Hematopoietic multipotent progenitor cell (in vitro differentiated cells): ENCODE measurements around the gene ALDH1L1. TPM values are rescaled to one million over a fixed set of nuclear protein-coding genes. Genes with fewer than 3 reads are reported as not detected.
"Not testable (repeated sequence)": the region's sequence is repeated elsewhere in the genome, so short reads cannot be mapped to it uniquely, and the experiment has no call there.

Source experiments
- DNase-seq, 3 donors: peaks; one replicate each; pipeline ENCODE4 v3.0.0-alpha.2; 2011 to 2015; ENCODE audit warnings: low read depth in 2 of 3, low spot score in 2 of 3
- total RNA-seq: library from RNA; depleted of rRNA; stranded (reverse); fragments of >200 nt; gene quantifications from one replicate; pipeline ENCODE4 v1.2.3, GENCODE V29; 2012

ALDH1L1 gene
- total RNA-seq, 1 donor, result under 0.01 TPM

DNA sequence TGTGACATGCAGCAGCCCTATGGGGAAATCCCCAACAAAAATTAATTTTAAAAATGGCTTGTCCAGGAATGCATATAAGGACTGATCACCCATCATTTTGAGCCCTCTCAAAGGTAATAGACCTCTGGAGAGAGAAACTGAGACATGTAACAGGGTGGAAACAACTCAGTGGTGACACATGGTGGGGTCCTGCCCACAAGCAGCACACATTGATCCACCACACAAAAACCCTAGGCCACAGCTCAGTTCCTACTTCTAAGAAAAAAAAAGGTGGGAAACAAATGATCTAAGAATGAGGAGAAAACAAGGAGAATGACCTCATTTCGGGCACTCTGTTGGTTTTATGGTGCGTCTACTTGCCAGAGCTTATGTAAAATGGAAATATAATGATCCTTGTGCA is 94.5 kb downstream of the ALDH1L1 start:
- no peak for DNase-seq

- no peak for DNase-seq
Observed at GRCh38 chr3:126085276-126085675, 95.1 kb downstream of the ALDH1L1 start.

DNA sequence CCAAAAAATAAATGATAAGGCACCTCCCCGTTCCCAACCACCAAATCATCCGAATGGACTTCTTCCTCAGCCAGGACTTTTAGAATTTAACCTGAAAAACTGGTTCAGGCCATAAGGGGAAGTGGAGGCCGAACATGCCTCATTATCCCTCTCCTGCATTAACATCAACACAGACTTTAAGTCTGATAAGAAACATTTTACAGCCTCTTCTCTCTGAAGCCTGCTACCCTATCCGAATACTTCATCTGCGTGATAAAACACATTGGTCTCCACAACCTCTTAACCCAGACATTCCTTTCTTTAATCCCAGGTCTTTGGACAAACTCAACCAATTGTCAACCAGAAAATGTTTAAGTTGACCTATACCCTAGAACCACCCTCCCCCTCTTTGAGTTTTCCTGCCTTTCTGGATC is 95.6 kb downstream of the ALDH1L1 start:
- no peak for DNase-seq

DNA sequence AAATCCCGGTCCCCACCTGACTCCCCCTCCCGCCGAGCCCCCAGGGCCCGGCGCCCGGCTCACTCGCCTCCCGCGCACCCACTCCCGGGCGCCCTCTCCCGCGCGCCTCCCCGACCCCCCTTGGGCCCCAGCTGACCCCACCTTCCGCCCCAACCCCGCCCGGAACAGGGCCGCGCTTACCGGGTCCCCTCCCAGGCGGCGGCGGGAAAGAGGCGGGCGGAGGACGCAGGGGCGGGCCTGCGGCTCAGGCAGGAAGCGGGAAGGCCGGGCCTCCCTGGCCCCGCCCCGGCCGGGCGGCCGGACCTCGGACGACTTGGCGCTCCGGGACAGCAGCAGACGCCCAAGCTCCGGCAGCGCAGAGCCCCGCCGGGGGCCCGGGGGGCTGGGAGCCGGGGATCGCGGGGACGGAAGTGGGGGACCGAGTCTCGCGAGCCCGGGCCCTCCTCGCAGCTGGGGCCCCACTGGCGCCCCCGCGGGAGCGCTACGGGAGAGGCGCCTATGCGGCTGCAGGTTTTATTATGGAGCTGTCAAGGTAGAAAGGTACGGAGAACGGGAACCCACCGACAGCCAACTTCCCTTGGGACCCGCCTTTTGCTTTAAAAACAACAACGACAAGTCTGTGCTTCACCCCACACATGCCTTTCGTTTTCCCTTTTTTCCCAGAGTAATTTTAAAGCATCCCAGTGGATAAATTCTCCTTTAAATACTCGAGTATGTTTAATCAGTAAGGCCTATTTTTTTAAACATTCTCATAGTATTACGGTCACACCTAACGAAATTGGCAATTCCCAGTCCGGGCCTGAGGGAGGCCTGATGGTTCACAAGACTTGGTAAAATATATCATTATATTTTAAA is 96.2 kb downstream of the ALDH1L1 start, which contains the start of gene SLC41A3:
Gene SLC41A3, minus strand, starts transcription at position 212 of the 855 bp plus-strand sequence. CDS start 15,905 bp downstream, outside the sequence.
- DNase-seq, result peak; percentile 52 to 85 (median 83)

- DNase-seq, result peak in 2 of 3 donors; percentile 64 to 68
Observed at GRCh38 chr3:126083511-126083912, 96.9 kb downstream of the ALDH1L1 start.

DNA sequence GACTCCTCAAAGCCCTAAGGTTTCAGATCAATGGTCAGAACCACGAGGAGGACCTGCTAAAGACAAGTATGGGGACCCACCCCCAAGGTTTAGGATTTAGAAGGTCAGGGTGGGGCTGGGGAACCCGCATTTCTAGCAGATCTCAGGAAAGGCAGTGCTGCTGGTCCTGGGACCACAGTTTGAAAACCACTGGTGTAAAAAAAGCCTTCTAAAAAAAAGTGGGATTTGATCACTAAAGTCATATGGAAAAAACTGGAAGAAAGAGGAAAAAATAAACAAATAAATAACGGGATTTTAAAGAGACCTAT is 97.3 kb downstream of the ALDH1L1 start:
- DNase-seq, result no peak

DNA sequence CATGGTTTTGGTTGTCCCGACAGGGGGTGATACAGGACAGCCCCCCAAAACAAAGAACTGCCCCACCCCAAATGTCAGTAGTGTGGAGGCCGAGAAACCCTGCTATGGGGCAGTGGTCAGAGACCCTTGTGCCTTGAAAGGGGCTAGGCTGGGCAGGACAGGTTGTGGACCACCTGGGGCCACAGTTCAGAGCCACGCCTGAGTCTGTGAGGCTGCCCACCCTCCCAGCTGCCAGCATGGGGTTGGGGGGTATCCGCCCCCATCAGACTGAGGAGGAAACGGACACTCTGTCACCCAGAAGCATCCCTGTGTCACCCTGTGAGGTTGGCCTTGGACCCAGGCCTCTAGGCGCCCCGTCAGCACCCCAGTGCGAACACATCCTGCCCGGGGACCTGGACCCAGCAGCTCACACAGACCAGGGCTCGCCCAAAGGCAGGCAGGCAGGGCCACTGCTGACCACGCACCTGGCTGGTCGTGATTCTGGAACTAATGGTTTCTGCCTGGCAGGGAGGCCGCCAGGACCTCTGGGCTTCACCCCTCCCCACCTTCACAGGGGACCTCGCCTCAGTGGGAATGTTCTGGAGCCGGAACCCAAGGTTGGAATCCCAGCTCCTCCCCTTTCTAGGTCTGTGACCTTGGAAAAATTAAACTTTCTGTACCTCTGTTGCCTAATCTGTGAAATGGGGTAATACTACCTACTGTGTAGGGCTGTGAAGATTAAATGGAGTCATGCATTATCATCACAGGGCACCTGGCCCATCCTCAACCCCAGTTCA is 97.8 kb downstream of the ALDH1L1 start:
- DNase-seq, result no peak

- peak in 1 of 3 donors; percentile 23 for DNase-seq
Observed at GRCh38 chr3:126081618-126082361, 98.6 kb downstream of the ALDH1L1 start.

DNA sequence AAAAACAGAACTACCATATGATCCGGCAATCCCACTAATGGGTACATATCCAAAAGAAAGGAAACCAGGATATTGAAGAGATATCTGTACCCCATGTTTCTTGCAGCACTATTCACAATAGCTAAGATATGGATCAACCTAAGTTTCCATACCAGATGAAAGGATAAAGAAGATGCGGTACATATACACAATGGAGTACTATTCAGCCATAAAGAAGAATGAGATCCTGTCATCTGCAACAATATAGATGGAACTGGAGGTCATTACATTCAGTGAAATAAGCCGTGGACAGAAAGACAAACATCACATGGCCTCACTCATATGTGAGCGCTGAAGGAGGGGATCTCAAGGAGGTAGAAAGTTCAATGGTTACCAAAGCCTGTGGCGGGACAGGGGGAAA is 99.4 kb downstream of the ALDH1L1 start:
- DNase-seq, result no peak

- DNase-seq, result no peak
Observed at GRCh38 chr3:126078866-126079265, 101.5 kb downstream of the ALDH1L1 start.

DNA sequence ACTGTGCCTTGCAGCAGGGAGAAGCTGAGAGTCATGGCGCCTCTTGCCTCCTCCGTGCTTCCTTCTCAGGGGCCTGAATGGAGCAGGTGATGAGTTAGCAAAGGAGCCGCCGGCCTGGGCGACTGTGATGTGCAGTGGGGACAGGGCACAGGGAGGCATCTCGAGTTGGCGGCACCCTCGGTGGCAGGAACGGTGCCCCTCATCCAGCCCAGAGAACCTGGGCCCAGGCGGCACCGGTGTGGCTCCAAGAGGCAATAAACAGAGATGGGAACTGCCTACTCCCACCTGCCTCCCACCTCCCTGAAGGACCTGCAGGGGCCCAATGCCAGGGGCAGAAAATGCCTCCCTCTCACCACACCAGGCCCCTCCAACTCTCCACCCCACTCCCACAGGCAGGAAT is 102.6 kb downstream of the ALDH1L1 start:
- no peak for DNase-seq

GRCh38 chr3:126076140-126076539 is 104.2 kb downstream of the ALDH1L1 start:
- no peak for DNase-seq

GRCh38 chr3:126070146-126070545 is 110.2 kb downstream of the ALDH1L1 start:
- DNase-seq, result no peak

DNA sequence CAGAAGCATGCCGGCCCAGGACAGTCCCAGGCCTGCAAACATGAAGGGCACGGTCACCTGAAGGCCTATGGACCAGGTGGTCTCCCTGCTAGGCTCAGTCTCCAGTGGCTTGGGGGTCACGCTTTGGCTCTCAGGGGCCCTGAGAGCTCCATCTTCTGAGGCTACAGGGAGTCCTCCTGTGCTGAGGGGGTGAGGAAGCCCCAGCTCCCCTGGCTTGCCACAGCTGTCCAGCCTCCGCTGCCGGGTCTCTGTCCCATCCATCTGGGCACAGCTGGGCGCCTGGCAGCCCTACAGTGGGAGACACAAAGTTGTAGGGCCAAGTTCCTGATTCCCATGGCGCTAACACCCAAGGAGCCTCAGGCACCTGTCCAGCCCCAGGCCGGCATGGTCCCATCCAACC is 112.4 kb downstream of the ALDH1L1 start:
- no peak for DNase-seq

GRCh38 chr3:126066676-126067075 is 113.7 kb downstream of the ALDH1L1 start:
- not testable (repeated sequence) for DNase-seq

- DNase-seq, result no peak
Observed at GRCh38 chr3:126065876-126066275, 114.5 kb downstream of the ALDH1L1 start.

DNA sequence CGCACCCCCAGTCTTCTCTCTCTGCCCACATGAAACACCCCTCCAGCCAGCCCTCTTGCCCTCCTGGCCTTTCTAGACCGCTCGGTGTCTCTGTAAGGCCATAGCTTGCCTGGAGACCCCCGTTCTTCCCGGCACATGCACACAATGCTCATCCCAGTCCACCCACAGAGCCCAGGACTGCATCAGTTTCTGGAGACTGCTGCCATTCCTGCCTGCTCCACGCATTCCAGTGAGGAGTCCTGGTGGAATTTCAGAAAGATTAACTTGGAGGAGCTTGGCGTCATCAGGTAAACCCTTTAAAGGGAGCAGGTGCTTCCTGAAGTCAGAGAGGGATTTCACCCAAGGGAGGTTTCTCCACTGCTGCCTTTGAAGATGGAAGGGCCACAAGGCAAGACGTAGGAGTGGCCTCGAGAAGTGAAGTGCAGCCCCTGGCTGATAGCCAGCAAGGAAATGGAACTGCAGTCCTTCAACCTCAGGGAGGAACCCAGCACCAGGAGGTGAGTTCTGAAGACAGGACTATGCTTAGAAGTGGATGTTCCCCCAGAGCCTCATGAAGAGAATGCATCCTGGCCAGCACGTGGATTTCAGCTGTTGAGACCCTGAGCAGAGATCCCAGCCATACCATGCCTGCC is 115.6 kb downstream of the ALDH1L1 start:
- peak in 1 of 3 donors; percentile 61 for DNase-seq

DNA sequence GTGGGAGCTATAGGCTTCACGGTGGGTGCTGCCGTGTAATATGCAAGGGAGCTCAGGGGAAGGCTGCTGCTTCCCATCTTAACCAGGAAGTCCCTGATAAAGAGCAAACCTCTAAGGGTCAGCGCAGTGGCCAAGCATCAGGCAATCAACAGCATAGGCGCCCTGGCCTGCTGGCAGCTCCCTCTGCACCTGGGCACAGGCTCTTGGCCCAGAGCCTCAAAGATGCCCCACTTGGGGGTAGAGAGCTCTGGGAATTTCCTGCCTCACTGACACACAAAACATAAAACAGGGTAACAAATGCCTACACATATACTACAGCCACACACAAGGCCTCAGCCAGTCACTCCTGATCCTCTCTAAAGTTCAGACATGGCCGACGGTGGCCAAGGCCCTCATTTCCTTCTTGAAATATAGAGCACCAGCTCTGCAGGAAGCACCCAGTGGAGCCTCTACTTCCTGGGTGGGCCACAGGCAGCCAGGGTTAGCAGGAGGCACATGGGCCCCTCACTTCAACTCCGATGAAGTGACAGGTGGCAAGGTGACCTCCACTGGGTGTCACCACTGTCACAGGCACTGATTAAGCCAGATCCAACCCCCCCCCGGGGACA is 116.9 kb downstream of the ALDH1L1 start:
- no peak for DNase-seq

DNA sequence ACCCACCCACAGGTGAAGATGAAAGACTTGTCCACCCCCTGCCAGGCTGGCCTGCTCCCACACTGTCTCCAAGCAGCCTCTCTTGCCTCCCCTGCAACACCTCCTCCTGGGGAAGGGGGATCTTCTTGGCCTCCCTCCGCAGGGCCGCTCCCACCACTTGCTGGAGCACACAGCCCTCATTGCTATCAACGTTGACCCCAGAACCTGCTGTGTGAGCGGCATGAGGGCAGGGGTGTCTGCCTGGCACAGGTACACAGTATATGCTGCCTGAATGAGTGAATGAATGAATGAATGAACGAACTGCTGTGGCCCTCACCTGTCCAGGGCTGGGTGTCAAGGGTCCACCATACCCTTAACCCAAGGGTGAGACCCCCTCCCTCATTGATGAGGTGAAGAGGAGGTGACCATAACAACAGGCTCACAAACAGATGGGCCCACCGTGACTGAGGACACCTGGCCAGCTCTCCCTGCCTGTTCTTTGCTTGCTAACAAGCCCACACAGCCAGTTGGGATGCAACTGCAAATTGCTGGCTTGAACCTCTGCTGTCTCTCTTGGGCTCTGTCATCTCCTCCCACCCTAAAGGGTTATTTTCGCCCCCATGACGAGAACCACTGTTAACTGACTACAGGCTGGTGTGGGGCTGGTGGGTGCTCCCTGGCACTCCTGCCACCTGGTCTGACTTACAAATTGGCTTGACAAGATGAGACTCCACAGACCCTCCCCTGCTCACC is 118.9 kb downstream of the ALDH1L1 start:
- DNase-seq, result no peak
